ENCODE results near the gene NIPAL1.

DNA sequence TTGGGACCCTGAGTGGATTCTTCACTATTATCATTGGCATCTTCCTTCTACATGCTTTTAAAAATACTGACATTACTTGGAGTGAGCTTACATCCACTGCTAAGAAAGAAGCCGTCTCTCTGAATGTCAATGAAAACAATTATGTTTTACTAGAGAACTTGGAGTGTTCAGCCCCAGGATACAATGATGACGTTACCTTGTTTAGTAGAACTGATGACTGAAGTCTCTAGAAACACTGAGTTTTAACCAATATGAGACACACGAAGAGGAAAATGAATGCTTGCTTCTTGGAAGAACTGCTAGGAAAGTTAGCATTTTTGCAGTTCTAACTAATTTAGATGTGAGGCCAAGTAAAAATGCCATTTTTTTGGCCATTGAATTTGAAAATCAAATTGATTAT is 19.4 kb downstream of the NIPAL1 start:
- TF ChIP-seq POLR2A (IDR thresholded peaks at IDR 0.05; ENCODE audit: low read depth, low read length) (no peak), POLR2AphosphoS5 (IDR thresholded peaks at IDR 0.05; ENCODE audit: low read depth, low read length) (no peak), TAF1 (IDR thresholded peaks at IDR 0.05; ENCODE audit: low read depth, low read length) (no peak), SPI1 (IDR thresholded peaks at IDR 0.05; ENCODE audit: low read depth, low read length) (no peak), PAX5 (IDR thresholded peaks at IDR 0.05; ENCODE audit: insufficient read depth, low read length, severe bottlenecking) (no peak), POU2F2 (IDR thresholded peaks at IDR 0.05; ENCODE audit: low read depth, low read length) (no peak)

All from GM12891 (cell line).